Activated naive CD8-positive, alpha-beta T cell treated with anti-CD3 and anti-CD28 coated beads for 36 hours (primary cell): ENCODE data around the gene SETDB1. TPM values are rescaled to one million over a fixed set of nuclear protein-coding genes. Genes with fewer than 3 reads are reported as not detected.
"Not testable (repeated sequence)": the region's sequence is repeated elsewhere in the genome, so short reads cannot be mapped to it uniquely, and the experiment has no call there.

Experiments
- DNase-seq: peaks from one replicate; pipeline ENCODE4 v3.0.0; 2021
- H3K27ac Mint-ChIP-seq: one replicate; pipeline ENCODE4 v1.8.0; 2022; ENCODE audit warnings: mild to moderate bottlenecking, moderate library complexity, mixed read lengths
- H3K27me3 Mint-ChIP-seq: one replicate; pipeline ENCODE4 v1.8.0; 2022; ENCODE audit warnings: mild to moderate bottlenecking, mixed read lengths
- H3K36me3 Mint-ChIP-seq: one replicate; pipeline ENCODE4 v1.8.0; 2021; ENCODE audit warnings: mild to moderate bottlenecking, mixed read lengths
- H3K4me1 Mint-ChIP-seq: one replicate; pipeline ENCODE4 v1.8.0; 2021; ENCODE audit warnings: mixed read lengths
- H3K4me3 Mint-ChIP-seq: one replicate; pipeline ENCODE4 v1.8.0; 2022; ENCODE audit warnings: mild to moderate bottlenecking, moderate library complexity, mixed read lengths
- H3K9me3 Mint-ChIP-seq: one replicate; pipeline ENCODE4 v1.8.0; 2022; ENCODE audit warnings: mixed read lengths
- total RNA-seq, 2 experiments: library from RNA; stranded (reverse); gene quantifications; one replicate each; pipeline ENCODE4 v1.2.3, GENCODE V29; 2021

The SETDB1 gene
- total RNA-seq = 10 to 100 TPM; 40.4 to 51.1 TPM

GRCh38 chr1:150926097-150926741 lies at the start of gene SETDB1:
Gene SETDB1, plus strand, starts transcription at chr1:150926363. Its CDS starts 1,352 bp downstream, at chr1:150927715.
- Mint-ChIP-seq H3K9me3 (peaks cover 3% of the 10 kb centered on the region), H3K27ac (peak within 1 kb of the TSS; percentile 99), H3K4me1 (peaks cover 30% of the 10 kb centered on the region), H3K4me3 (peak within 1 kb of the TSS; percentile 98), H3K36me3 (peaks cover 42% of the 10 kb centered on the region), H3K27me3 (no peaks in the 10 kb centered on the region)
- DNase-seq = peak; percentile 95

DNA sequence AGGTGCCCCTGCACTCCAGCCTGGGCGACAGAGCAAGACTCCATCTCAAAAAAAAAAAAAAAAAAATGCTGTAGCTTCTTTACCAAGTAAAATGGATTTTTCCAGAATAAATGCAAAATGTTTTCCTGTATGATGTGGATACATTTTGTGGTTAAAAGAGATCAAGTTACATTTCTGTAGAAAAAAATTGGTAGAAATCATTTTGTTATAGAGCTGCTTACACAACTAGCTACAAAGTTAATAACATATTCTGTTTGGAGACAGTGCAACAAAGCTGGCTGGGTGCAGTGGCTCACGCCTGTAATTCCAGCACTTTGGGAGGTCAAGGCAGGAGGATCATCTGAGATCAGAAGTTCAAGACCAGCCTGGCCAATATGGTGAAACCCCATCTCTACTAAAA lies 47.2 kb upstream of the SETDB1 start:
- not testable (repeated sequence) for H3K9me3 Mint-ChIP-seq, DNase-seq, H3K27ac Mint-ChIP-seq, H3K27me3 Mint-ChIP-seq, H3K36me3 Mint-ChIP-seq, H3K4me3 Mint-ChIP-seq
- peaks cover 40% of the 10 kb centered on the region for H3K4me1 Mint-ChIP-seq

- Mint-ChIP-seq H3K4me3 (no peak overlapping the region), H3K4me1 (peaks cover 32% of the 10 kb centered on the region), H3K27me3 (no peaks in the 10 kb centered on the region), H3K36me3 (no peaks in the 10 kb centered on the region), H3K9me3 (no peaks in the 10 kb centered on the region), H3K27ac (no peak overlapping the region)
- DNase-seq = no peak
Observed at GRCh38 chr1:150881331-150882070, 44.7 kb upstream of the SETDB1 start.

DNA sequence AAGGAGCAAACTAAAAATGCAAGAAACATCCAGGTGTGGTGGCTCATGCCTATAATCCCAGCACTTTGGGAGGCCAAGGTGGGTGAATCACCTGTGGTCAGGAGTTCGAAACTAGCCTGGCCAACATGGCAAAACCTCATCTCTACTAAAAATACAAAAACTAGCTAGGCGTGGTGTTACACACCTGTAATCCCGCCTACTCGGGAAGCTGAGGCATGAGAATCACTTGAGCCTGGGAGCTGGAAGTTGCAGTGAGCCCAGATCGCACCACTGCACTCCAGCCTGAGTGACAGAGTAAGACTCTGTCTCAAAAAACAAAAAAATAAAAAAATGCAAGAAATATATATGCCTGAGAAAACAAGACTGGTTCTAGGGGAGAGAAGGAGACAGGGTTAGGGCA lies 43.0 kb upstream of the SETDB1 start:
- not testable (repeated sequence) for H3K9me3 Mint-ChIP-seq, DNase-seq, H3K27ac Mint-ChIP-seq, H3K36me3 Mint-ChIP-seq, H3K27me3 Mint-ChIP-seq, H3K4me3 Mint-ChIP-seq
- H3K4me1 Mint-ChIP-seq = peaks cover 31% of the 10 kb centered on the region

GRCh38 chr1:150887018-150887417 lies 39.1 kb upstream of the SETDB1 start, which contains the start of gene CTXND2:
Gene CTXND2, plus strand, starts transcription at chr1:150887136. Its CDS starts 25,179 bp downstream, at chr1:150912315.
- no peak within 1 kb of the TSS for H3K4me3 Mint-ChIP-seq
- H3K4me1 Mint-ChIP-seq = peaks cover 48% of the 10 kb centered on the region
- no peaks in the 10 kb centered on the region for H3K27me3 Mint-ChIP-seq
- H3K9me3 Mint-ChIP-seq = peaks cover 2% of the 10 kb centered on the region
- peaks cover 4% of the 10 kb centered on the region for H3K36me3 Mint-ChIP-seq
- no peak within 1 kb of the TSS for H3K27ac Mint-ChIP-seq
- no peak for DNase-seq

GRCh38 chr1:150888727-150889126 lies 37.4 kb upstream of the SETDB1 start:
- H3K27me3 Mint-ChIP-seq = no peaks in the 10 kb centered on the region
- peak overlapping the region; percentile 72 for H3K27ac Mint-ChIP-seq
- peaks cover 2% of the 10 kb centered on the region for H3K9me3 Mint-ChIP-seq
- peaks cover 39% of the 10 kb centered on the region for H3K4me1 Mint-ChIP-seq
- H3K4me3 Mint-ChIP-seq = no peak overlapping the region
- peaks cover 4% of the 10 kb centered on the region for H3K36me3 Mint-ChIP-seq
- DNase-seq = no peak

GRCh38 chr1:150890033-150890416 lies 36.1 kb upstream of the SETDB1 start:
- Mint-ChIP-seq H3K9me3 (peaks cover 2% of the 10 kb centered on the region), H3K4me3 (peak overlapping the region; percentile 42)
- no peak for DNase-seq

DNA sequence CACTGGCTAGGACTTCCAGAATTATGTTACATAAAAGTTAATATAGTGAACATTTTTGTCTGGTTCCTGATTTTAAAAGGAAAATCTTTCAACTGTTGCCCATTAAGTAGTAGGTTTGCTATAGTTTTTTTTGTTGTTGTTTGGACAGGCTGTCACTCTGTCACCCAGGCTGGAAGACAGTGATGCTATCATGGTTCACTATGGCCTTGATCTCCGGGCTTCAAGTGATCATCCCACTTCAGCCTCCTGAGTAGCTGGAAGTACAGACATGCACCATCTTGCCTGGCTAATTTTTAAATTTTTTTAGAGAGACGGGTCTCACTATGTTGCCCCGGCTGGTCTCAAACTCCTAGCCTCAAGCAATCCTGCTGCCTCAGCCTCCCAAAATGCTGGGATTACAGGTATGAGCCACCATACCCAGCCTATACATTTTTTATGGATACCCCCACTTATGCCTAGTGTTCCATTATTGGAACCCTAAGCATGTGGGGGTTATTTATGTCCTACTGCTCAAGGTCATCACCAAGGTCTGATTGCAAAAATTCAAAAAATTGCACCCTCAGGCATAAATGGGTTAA lies 32.7 kb upstream of the SETDB1 start:
- H3K9me3 Mint-ChIP-seq = peaks cover 2% of the 10 kb centered on the region
- peaks cover 4% of the 10 kb centered on the region for H3K36me3 Mint-ChIP-seq
- no peak overlapping the region for H3K4me3 Mint-ChIP-seq
- no peaks in the 10 kb centered on the region for H3K27me3 Mint-ChIP-seq
- H3K4me1 Mint-ChIP-seq = peaks cover 38% of the 10 kb centered on the region
- no peak overlapping the region for H3K27ac Mint-ChIP-seq
- DNase-seq = no peak

More at GRCh38 chr1:150890033-150890416, 36.1 kb upstream of the SETDB1 start:
- H3K27me3 Mint-ChIP-seq = no peaks in the 10 kb centered on the region
- peaks cover 4% of the 10 kb centered on the region for H3K36me3 Mint-ChIP-seq
- H3K4me1 Mint-ChIP-seq = peaks cover 35% of the 10 kb centered on the region
- peak overlapping the region; percentile 72 for H3K27ac Mint-ChIP-seq

GRCh38 chr1:150895618-150896017 lies 30.5 kb upstream of the SETDB1 start:
- no peak for DNase-seq
- Mint-ChIP-seq H3K27me3 (no peaks in the 10 kb centered on the region), H3K9me3 (peaks cover 2% of the 10 kb centered on the region), H3K27ac (no peak overlapping the region), H3K36me3 (no peaks in the 10 kb centered on the region), H3K4me3 (no peak overlapping the region), H3K4me1 (peaks cover 25% of the 10 kb centered on the region)

GRCh38 chr1:150899795-150900194 lies 26.4 kb upstream of the SETDB1 start:
- not testable (repeated sequence) for H3K36me3 Mint-ChIP-seq, DNase-seq, H3K27ac Mint-ChIP-seq, H3K27me3 Mint-ChIP-seq, H3K9me3 Mint-ChIP-seq, H3K4me3 Mint-ChIP-seq, H3K4me1 Mint-ChIP-seq

- no peaks in the 10 kb centered on the region for H3K9me3 Mint-ChIP-seq
- DNase-seq = no peak
- peaks cover 11% of the 10 kb centered on the region for H3K4me1 Mint-ChIP-seq
- no peak overlapping the region for H3K27ac Mint-ChIP-seq
- H3K27me3 Mint-ChIP-seq = no peaks in the 10 kb centered on the region
- H3K4me3 Mint-ChIP-seq = no peak overlapping the region
- no peaks in the 10 kb centered on the region for H3K36me3 Mint-ChIP-seq
Observed at GRCh38 chr1:150902346-150902745, 23.8 kb upstream of the SETDB1 start.

GRCh38 chr1:150902751-150903150 lies 23.4 kb upstream of the SETDB1 start:
- H3K4me3 Mint-ChIP-seq = no peak overlapping the region
- H3K4me1 Mint-ChIP-seq = peaks cover 12% of the 10 kb centered on the region
- no peaks in the 10 kb centered on the region for H3K27me3 Mint-ChIP-seq
- H3K36me3 Mint-ChIP-seq = no peaks in the 10 kb centered on the region
- DNase-seq = no peak
- no peaks in the 10 kb centered on the region for H3K9me3 Mint-ChIP-seq
- H3K27ac Mint-ChIP-seq = no peak overlapping the region

DNA sequence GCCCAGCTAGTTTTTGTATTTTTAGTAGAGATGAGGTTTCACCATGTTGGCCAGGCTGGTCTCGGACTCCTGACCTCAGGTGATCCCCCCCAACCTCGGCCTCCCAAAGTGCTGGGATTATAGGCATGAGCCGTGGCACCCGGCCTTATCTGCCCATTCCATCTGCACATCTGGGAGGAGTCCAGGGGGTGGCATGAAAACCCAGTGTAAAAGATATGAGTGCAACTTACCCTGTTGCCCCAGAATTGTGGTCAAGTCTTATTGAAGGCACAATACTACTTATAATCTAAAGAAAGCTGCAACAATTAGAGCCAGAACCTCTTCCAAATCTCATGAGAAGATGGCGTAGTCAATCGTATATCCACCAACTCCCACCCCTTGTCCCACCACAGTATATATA lies 20.9 kb upstream of the SETDB1 start:
- Mint-ChIP-seq H3K27ac (no peak overlapping the region), H3K27me3 (no peaks in the 10 kb centered on the region), H3K4me3 (no peak overlapping the region), H3K4me1 (peaks cover 21% of the 10 kb centered on the region), H3K9me3 (peaks cover 3% of the 10 kb centered on the region), H3K36me3 (peaks cover 3% of the 10 kb centered on the region)
- DNase-seq = no peak

DNA sequence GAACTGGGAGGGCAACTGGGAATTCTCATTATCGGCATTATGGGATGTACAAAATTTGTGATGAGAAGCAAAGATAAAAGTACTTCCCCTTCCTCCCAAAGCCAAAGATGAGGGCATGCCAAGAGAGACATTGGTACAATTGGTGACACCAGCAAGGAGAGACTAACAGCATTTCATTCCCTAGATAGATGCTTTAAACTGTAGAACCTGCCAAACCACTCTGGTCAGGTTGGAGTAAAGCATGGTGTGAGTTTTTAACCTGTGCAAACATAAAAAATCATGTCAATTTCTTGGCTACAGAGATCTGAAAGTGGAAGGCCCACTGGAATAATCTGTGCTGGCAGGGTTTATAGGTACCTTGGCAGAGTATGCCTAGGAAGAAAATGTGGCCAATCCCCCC lies 19.8 kb upstream of the SETDB1 start:
- Mint-ChIP-seq H3K36me3 (peaks cover 3% of the 10 kb centered on the region), H3K9me3 (peaks cover 3% of the 10 kb centered on the region), H3K27me3 (no peaks in the 10 kb centered on the region), H3K4me1 (peaks cover 21% of the 10 kb centered on the region), H3K27ac (no peak overlapping the region), H3K4me3 (no peak overlapping the region)
- DNase-seq = no peak

DNA sequence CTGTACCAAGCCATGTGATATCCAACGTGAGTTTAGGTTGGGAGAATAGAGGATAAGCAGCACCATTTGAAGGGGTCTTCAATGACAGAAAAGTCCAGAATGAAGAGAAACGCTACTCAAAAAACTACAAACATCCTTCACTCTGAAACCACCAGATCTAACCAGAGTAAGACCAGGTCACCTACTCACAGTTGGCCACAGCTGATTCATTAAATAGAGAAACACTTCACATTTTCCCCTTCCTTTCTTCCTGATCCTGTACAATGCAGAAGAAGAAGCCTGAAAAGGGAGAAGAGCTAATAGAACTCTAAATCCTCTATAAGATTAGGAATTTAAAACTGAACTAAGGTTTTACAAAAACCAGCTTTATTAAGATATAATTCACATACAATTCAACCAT lies 19.4 kb upstream of the SETDB1 start:
- H3K9me3 Mint-ChIP-seq = peaks cover 3% of the 10 kb centered on the region
- H3K27ac Mint-ChIP-seq = no peak overlapping the region
- peaks cover 3% of the 10 kb centered on the region for H3K36me3 Mint-ChIP-seq
- H3K4me3 Mint-ChIP-seq = no peak overlapping the region
- peaks cover 21% of the 10 kb centered on the region for H3K4me1 Mint-ChIP-seq
- no peak for DNase-seq
- H3K27me3 Mint-ChIP-seq = no peaks in the 10 kb centered on the region
